Right lobe of liver (tissue), 4 donors: ENCODE measurements around the gene SWI5.
"Not testable (repeated sequence)": the region's sequence is repeated elsewhere in the genome, so short reads cannot be mapped to it uniquely, and the experiment has no call there.

Experiments used
- POLR2A ChIP-seq: fragments of 450-650 bp; IDR thresholded peaks from one replicate; pipeline ENCODE4 v1.6.1; 2017; ENCODE audit warnings: antibody characterized with exemption, mild to moderate bottlenecking
- TF ChIP-seq, protein P1 (sequence below), 4 donors: fragments of 200-600 bp in 3 of 4; fragments of 450-650 bp in 1 of 4; IDR thresholded peaks; one replicate each; pipeline versions ENCODE4 v1.5.1 to v1.8.0; 2016 to 2022; ENCODE audit warnings: antibody characterized with exemption in 4 of 4, mild to moderate bottlenecking in 2 of 4
- donor health status: DM: no; HTN: no; CAD: no.
- donor health status: DM: no; HTN: no; CAD: no.
- donor health status: DM: no; HTN: yes; CAD: no.

DNA sequence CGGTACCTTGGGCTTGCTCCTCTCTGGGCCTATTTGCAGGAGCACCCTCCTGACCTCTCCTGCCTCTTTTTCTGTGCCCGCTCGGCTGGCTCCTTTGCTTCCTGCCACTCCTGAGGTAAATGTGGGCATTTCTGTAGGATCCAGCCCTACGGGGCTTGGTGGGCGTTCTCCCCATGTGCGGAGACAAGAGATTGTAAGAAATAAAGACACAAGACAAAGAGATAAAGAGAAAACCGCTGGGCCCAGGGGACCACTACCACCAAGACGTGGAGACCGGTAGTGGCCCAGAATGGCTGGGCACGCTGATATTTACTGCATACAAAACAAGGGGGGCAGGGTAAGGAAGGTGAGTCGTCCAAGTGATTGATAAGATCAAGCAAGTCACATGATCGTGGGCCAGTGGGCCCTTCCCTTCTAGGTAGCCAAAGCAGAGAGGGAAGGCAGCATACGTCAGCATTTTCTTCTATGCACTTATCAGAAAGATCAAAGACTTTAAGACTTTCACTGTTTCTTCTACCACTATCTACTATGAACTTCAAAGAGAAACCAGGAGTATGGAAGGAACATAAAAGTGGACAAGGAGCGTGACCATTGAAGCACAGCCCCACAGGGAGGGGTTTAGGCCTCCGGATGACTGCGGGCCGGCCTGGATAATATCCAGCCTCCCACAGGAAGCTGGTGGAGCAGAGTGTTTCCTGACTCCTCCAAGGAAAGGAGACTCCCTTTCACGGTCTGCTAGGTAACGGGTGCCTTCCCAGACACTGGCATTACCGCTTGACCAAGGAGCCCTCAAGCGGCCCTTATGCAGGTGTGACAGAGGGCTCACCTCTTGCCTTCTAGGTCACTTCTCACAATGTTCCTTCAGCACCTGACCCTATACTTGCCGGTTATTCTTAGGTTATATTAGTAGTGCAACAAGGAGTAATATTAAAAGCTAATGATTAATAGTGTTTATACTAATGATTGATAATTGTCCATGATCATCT, 3.3 kb downstream of the SWI5 start:
- TF ChIP-seq POLR2A: not testable (repeated sequence)
- TF ChIP-seq, protein P1, sequence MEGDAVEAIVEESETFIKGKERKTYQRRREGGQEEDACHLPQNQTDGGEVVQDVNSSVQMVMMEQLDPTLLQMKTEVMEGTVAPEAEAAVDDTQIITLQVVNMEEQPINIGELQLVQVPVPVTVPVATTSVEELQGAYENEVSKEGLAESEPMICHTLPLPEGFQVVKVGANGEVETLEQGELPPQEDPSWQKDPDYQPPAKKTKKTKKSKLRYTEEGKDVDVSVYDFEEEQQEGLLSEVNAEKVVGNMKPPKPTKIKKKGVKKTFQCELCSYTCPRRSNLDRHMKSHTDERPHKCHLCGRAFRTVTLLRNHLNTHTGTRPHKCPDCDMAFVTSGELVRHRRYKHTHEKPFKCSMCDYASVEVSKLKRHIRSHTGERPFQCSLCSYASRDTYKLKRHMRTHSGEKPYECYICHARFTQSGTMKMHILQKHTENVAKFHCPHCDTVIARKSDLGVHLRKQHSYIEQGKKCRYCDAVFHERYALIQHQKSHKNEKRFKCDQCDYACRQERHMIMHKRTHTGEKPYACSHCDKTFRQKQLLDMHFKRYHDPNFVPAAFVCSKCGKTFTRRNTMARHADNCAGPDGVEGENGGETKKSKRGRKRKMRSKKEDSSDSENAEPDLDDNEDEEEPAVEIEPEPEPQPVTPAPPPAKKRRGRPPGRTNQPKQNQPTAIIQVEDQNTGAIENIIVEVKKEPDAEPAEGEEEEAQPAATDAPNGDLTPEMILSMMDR (IDR thresholded peaks at IDR 0.05): not testable (repeated sequence)
